Sigmoid colon (tissue), 4 donors: ENCODE results near the gene C11orf52.

Experiments used
- EP300 ChIP-seq, 4 donors: sonication (generic); formaldehyde crosslinking; IDR thresholded peaks; one replicate each; pipeline ENCODE4 v1.6.1; 2017; ENCODE audit warnings: antibody characterized with exemption in 4 of 4
- POLR2A ChIP-seq, 2 donors: fragments of 450-650 bp; IDR thresholded peaks; one replicate each; pipeline ENCODE4 v1.6.1; 2016; ENCODE audit warnings: antibody characterized with exemption in 2 of 2, mild to moderate bottlenecking in 2 of 2, moderate library complexity in 2 of 2

DNA sequence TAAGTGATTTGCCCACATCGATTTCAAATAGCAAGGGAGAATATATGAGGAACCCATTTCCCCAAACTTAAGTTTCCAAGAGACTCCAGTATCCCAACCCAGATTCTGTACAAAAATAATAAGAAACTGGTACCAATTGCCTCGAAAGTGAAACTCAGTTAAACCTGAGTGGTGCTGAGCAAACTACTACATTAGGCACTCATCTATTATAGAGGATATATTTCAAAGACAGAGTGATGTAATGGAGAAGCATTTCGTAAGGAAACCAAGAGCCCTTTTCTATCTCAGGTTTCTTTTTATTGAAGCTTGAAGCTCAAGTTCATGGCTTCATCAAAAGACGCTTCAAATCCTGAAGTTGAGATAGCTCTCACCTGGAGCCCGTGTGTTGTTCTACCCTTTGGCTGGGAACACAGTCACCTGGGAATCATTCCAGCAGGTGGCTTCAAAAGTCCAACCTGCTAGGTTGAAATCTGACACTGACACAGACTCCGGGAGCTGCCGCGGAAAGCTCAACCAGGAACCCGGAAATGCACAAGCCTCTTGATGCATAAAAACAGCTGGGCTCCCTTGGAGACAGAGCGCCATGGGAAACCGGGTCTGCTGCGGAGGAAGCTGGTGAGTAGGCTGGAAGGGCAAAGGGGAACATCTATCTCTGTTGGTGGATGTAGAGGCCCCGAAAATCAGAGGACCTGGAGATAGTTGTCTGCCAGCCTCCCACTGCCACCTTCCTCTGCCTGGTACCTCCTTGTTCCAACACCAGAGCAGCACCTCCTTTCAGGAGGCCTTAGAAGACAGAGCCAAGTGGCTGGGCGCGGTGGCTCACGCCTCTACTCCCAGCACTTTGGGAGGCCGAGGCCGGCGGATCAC lies at the start of gene C11orf52:
- TF ChIP-seq EP300 (IDR thresholded peaks at IDR 0.05) (no peak), POLR2A (IDR thresholded peaks at IDR 0.05) (no peak)
